C4-2B (cell line): ENCODE results near the gene RASD1.
"Not testable (repeated sequence)": the region's sequence is repeated elsewhere in the genome, so short reads cannot be mapped to it uniquely, and the experiment has no call there.

Experiments used
- H3K27ac ChIP-seq: fragments of 450-650 bp; 2 replicates; pipeline ENCODE4 v1.5.1; 2017
- ZFX ChIP-seq: fragments of 450-650 bp; IDR thresholded peaks from 2 replicates; pipeline ENCODE4 v1.6.1; 2017
- TF ChIP-seq, protein P1 (sequence below): fragments of 450-650 bp; conservative IDR thresholded peaks from 2 replicates; pipeline ENCODE4 v1.5.1; 2017; ENCODE audit warnings: mild to moderate bottlenecking

The RASD1 gene

DNA sequence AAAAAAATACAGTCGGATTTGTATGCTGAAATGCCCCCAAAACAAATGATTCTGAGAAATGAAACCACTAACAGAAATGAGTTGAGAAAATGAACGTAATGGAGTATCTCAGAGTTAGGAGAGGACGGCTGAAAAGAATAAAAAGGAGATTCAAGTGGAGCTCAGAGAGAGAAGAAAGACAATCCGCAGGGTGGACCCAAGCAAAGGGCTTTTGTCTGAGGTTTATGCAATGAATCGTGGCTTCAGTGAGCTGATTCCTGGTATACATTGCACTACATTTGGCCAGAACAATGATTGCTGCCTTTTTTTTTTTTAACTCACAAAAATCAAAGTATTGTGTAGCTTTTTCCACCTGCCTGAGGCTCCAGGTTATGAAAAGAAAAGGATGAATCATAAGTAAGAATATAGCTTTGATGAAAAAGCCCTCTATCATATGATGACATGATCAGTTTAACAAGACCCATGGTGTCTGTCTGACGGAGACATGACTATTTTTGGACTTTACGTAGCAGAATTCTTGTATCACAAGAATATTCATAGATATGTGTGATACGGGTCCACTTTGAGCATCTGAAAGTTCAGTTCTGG is 23.8 kb downstream of the RASD1 start:
- TF ChIP-seq, protein P1, sequence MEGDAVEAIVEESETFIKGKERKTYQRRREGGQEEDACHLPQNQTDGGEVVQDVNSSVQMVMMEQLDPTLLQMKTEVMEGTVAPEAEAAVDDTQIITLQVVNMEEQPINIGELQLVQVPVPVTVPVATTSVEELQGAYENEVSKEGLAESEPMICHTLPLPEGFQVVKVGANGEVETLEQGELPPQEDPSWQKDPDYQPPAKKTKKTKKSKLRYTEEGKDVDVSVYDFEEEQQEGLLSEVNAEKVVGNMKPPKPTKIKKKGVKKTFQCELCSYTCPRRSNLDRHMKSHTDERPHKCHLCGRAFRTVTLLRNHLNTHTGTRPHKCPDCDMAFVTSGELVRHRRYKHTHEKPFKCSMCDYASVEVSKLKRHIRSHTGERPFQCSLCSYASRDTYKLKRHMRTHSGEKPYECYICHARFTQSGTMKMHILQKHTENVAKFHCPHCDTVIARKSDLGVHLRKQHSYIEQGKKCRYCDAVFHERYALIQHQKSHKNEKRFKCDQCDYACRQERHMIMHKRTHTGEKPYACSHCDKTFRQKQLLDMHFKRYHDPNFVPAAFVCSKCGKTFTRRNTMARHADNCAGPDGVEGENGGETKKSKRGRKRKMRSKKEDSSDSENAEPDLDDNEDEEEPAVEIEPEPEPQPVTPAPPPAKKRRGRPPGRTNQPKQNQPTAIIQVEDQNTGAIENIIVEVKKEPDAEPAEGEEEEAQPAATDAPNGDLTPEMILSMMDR: no peak
- no peak for TF ChIP-seq ZFX
- no peak overlapping the region for H3K27ac ChIP-seq

GRCh38 chr17:17469996-17470395 is 26.2 kb downstream of the RASD1 start:
- H3K27ac ChIP-seq: no peak overlapping the region
- TF ChIP-seq, protein P1: no peak
- TF ChIP-seq ZFX: no peak

GRCh38 chr17:17469358-17469757 is 26.8 kb downstream of the RASD1 start:
- no peak overlapping the region for H3K27ac ChIP-seq
- TF ChIP-seq, protein P1: no peak
- TF ChIP-seq ZFX: no peak

DNA sequence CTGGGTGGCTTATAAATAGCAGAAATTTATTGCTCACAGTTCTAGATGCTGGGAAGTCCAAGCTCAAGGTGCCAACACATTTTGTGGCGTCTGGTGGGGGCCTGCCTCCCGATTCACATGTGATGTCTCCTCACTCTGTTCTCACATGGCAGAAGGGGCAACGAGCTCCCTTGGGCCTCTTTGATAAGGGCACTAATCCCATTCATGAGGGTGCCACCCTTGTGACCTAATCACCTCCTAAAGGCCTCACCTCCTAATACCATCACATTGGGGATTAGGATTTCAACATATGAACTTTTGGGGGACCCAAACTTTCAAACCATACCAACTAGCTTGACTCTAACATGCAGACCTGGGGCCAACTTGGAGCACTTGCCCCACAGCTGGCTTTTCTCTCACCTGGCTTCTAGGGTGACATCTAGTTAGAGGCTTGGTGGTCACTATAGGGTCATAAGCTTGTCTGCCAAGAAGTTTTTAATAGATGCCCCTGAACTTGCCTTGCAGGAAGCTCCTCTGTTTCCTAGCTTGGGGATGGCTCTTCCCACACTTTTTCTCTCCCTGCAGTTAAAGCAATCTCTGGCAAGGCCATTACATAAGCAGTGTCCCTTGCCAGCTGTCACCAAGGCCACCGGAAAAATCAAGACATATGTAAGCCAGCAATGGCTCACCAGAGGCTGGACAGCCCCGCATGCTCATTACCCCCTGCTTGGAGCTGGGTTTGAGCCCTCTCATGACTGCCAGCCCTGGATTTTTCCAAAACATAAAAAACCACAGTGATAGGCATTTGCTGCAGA is 27.8 kb downstream of the RASD1 start:
- TF ChIP-seq, protein P1: no peak
- TF ChIP-seq ZFX: no peak
- H3K27ac ChIP-seq: no peak overlapping the region

DNA sequence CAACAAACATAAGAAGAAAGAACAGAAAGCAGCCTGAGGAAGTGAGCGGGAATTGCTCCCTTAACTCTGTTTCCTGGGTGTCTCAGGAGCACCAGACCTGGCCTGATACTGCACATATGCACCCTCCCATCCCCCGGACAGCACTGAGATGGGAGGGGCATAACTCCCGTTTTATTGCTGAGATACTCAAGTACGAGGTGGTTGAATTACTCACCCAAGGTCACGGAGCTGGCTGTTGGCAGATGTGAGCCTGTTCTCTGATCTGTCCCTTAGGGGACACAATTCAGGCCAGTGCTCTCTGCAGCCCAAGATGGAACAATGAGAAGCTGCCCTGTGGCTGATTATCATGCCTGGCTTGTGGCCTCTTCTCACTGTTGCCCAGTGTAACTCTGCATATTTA is 28.5 kb downstream of the RASD1 start:
- no peak for TF ChIP-seq ZFX
- TF ChIP-seq, protein P1: no peak
- H3K27ac ChIP-seq: no peak overlapping the region

GRCh38 chr17:17467016-17467415 is 29.2 kb downstream of the RASD1 start:
- TF ChIP-seq, protein P1: no peak
- TF ChIP-seq ZFX: no peak
- H3K27ac ChIP-seq: no peak overlapping the region

- no peak overlapping the region for H3K27ac ChIP-seq
- TF ChIP-seq, protein P1: no peak
- no peak for TF ChIP-seq ZFX
Observed at GRCh38 chr17:17466511-17466910, 29.7 kb downstream of the RASD1 start.

DNA sequence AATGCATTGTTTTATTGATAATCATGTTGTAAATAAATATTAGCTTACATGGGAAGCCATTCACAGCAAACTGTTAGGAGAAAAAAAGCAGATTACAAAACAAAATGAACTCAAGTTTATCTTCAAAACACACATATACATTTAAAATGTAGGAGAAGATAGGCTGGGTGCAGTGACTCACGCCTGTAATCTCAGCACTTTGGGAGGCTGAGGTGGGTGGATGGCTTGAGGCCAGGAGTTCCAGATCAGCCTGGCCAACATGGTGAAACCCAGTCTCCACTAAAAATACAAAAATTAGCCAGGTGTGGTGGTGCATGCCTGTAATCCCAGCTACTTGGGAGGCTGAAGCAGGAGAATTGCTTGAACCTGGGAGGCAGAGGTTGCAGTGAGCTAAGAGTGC is 30.3 kb downstream of the RASD1 start:
- not testable (repeated sequence) for H3K27ac ChIP-seq
